ENCODE data around the gene PKDREJ. TPM values are rescaled to one million over a fixed set of nuclear protein-coding genes. Genes with fewer than 3 reads are reported as not detected.
"Not testable (repeated sequence)": the region's sequence is repeated elsewhere in the genome, so short reads cannot be mapped to it uniquely, and the experiment has no call there.

Gene PKDREJ
- total RNA-seq, 4 donors from 2014 or later = under 0.01 to 0.23 (median 0.10) TPM; not detected in 1

DNA sequence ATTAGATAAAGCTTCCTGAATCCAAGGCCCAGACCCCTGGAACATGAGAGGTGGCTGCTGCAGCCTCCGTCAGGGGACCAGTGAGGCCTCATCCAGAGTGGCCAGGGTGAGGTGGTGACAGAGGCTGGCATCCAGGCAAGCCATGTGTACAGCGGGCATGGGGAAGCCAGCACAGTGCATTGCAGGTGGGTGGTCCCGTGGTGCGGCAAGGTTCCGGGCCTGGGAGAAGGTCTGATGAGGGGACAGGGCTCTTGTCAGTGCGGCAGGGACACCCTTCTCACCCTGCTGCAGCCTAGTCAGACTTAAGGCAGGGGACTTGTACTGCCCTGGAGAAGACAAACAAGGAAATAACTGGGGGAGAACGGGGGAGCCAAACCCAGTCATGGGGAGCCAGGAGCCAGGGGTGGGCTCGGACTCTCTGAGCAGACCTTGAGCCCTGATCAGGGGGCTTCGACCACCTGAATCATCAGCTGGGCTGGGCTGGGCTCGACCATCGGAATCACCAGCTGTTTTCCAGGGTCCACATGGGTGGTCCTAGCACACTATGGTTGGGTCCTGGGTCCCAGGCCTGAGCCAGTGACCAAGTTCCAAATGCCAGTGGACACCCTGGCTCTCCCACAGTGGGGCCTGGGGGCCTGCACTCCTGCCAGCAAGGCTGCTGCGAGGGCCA lies 9.8 kb upstream of the PKDREJ start:
- Histone ChIP-seq H3K9me3 (peaks cover 0 to 5% (median 0%) of the 10 kb centered on the region in 3 donors), H3K36me3 (peaks cover 0 to 80% of the 10 kb centered on the region in 2 donors), H3K4me1 (peaks cover 0 to 24% (median 7%) of the 10 kb centered on the region in 3 donors), H3K27me3 (no peaks in the 10 kb centered on the region), H3K27ac (no peak overlapping the region), H3K4me3 (no peak overlapping the region)
- ATAC-seq = no peak
- WGBS, 2 donors (ENCODE audit: low coverage in 1 of 2) = 83 to 96% methylated on average over 4 to 5 of the region's 12 CpGs
- TF ChIP-seq, protein P1, sequence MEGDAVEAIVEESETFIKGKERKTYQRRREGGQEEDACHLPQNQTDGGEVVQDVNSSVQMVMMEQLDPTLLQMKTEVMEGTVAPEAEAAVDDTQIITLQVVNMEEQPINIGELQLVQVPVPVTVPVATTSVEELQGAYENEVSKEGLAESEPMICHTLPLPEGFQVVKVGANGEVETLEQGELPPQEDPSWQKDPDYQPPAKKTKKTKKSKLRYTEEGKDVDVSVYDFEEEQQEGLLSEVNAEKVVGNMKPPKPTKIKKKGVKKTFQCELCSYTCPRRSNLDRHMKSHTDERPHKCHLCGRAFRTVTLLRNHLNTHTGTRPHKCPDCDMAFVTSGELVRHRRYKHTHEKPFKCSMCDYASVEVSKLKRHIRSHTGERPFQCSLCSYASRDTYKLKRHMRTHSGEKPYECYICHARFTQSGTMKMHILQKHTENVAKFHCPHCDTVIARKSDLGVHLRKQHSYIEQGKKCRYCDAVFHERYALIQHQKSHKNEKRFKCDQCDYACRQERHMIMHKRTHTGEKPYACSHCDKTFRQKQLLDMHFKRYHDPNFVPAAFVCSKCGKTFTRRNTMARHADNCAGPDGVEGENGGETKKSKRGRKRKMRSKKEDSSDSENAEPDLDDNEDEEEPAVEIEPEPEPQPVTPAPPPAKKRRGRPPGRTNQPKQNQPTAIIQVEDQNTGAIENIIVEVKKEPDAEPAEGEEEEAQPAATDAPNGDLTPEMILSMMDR (IDR thresholded peaks at IDR 0.05) = no peak
- no peak for TF ChIP-seq POLR2A (IDR thresholded peaks at IDR 0.05)
- TF ChIP-seq EP300 (IDR thresholded peaks at IDR 0.05) = no peak
- TF ChIP-seq POLR2AphosphoS5 (IDR thresholded peaks at IDR 0.05) = no peak

GRCh38 chr22:46272196-46272595 lies 9.1 kb upstream of the PKDREJ start:
- H3K27ac ChIP-seq = no peak overlapping the region
- 90 to 100% methylated on average over 2 to 3 of the region's 8 CpGs for WGBS, 2 donors (ENCODE audit: low coverage in 1 of 2)
- H3K9me3 ChIP-seq = peaks cover 0 to 5% (median 0%) of the 10 kb centered on the region in 3 donors
- H3K36me3 ChIP-seq = peaks cover 0 to 73% of the 10 kb centered on the region in 2 donors
- no peak overlapping the region for H3K4me3 ChIP-seq
- H3K27me3 ChIP-seq = no peaks in the 10 kb centered on the region
- no peak for ATAC-seq
- TF ChIP-seq POLR2AphosphoS5 (IDR thresholded peaks at IDR 0.05) (no peak), POLR2A (IDR thresholded peaks at IDR 0.05) (no peak), EP300 (IDR thresholded peaks at IDR 0.05) (no peak)
- TF ChIP-seq, protein P1 (IDR thresholded peaks at IDR 0.05) = no peak
- H3K4me1 ChIP-seq = peaks cover 0 to 28% (median 7%) of the 10 kb centered on the region in 3 donors

- peaks cover 0 to 49% of the 10 kb centered on the region in 2 donors for H3K36me3 ChIP-seq
- no peak for ATAC-seq
- H3K4me1 ChIP-seq = peaks cover 0 to 36% (median 7%) of the 10 kb centered on the region in 3 donors
- peak overlapping the region in 3 of 4 donors; percentile 22 to 89 (median 86) for H3K27ac ChIP-seq
- 74 to 76% methylated on average over 3 to 8 of the region's 11 CpGs for WGBS, 2 donors (ENCODE audit: low coverage in 1 of 2)
- no peaks in the 10 kb centered on the region for H3K27me3 ChIP-seq
- TF ChIP-seq POLR2AphosphoS5 (IDR thresholded peaks at IDR 0.05) (no peak), POLR2A (IDR thresholded peaks at IDR 0.05) (no peak), EP300 (IDR thresholded peaks at IDR 0.05) (no peak)
- TF ChIP-seq, protein P1 (IDR thresholded peaks at IDR 0.05) = no peak
- no peak overlapping the region for H3K4me3 ChIP-seq
- no peaks in the 10 kb centered on the region for H3K9me3 ChIP-seq
Observed at GRCh38 chr22:46269564-46269963, 6.4 kb upstream of the PKDREJ start.

DNA sequence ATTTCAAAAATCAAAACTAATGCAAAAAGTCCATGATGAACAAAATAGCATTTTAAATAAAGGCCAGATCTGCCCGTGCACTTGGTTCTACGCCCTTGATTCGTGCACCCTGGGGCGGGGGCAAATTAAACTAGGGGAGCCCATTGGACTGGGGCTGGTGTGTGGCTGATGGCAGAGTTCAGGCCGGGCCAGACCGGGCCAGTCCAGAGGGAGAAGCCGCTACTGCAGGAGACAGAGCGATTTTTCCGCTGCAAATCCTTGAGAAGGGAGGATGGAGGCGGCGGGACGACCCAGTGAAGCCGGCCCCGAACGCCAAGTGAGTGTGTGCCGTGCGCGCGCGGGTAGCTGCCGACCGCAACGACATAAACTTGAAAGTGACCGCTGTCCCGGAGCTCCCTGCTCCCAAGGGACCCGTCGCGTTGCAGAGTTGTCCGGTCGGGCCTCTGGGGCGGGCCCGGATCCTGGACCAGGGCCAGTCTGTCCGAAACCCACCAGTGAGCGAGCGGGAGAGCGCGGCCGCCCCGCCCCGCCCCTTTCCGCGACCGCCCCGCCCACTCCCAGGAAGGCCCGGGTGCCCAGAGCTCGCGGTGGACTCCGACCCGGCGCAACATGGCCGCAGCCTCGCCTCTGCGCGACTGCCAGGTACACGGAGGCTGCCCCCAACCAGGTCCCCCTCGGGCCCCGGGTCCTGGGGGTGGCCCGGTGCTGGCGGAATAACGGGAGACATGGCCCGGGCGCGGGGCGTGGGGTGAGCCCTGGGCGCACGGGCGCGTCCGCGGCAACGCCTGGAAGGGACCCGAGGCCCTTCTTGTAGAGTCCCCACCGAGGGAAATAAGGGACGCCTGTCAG lies 4.5 kb upstream of the PKDREJ start, which contains the start of gene TTC38:
Gene TTC38, plus strand, starts transcription at position 578 of the 849 bp plus-strand sequence. Its CDS starts 32 bp downstream, at position 610.
- 0% methylated on average over 4 to 13 of the region's 74 CpGs for WGBS, 2 donors (ENCODE audit: low coverage in 1 of 2)
- TF ChIP-seq POLR2AphosphoS5 (IDR thresholded peaks at IDR 0.05) (peak; percentile 71), POLR2A (IDR thresholded peaks at IDR 0.05) (peak; percentile 32 to 54), EP300 (IDR thresholded peaks at IDR 0.05) (no peak)
- TF ChIP-seq, protein P1 (IDR thresholded peaks at IDR 0.05) = peak in 1 of 4 experiments; percentile 37
- ATAC-seq = peak; percentile 98
- H3K27me3 ChIP-seq = no peaks in the 10 kb centered on the region
- peak within 1 kb of the TSS; percentile 69 to 90 for H3K4me3 ChIP-seq
- no peaks in the 10 kb centered on the region for H3K9me3 ChIP-seq
- peaks cover 0 to 44% (median 7%) of the 10 kb centered on the region in 3 donors for H3K4me1 ChIP-seq
- peaks cover 0 to 30% of the 10 kb centered on the region in 2 donors for H3K36me3 ChIP-seq
- H3K27ac ChIP-seq = peak within 1 kb of the TSS; percentile 67 to 89 (median 88)

DNA sequence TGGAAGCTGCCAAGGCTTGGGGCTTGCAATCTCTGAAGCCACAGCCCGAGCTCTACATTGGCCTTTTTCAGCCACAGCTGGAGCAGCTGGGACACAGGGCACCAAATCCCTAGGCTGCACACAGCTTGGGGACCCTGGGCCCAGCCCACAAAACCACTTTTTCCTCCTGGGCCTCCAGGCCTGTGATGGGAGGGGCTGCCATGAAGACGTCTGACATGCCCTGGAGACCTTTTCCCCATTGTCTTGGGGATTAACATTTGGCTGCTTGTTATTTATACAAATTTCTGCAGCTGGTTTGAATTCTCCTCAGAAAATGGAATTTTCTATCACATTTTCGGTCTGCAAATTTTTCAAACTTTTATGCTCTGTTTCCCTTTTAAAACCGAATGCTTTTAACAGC lies 2.5 kb upstream of the PKDREJ start:
- H3K36me3 ChIP-seq, H3K27ac ChIP-seq, H3K4me3 ChIP-seq, H3K9me3 ChIP-seq, H3K27me3 ChIP-seq, ATAC-seq: not testable (repeated sequence)
- H3K4me1 ChIP-seq = peaks cover 0 to 48% (median 7%) of the 10 kb centered on the region in 3 donors
- WGBS, 2 donors (ENCODE audit: low coverage in 1 of 2) = 69 to 97% methylated on average over 3 to 4 of the region's 4 CpGs

DNA sequence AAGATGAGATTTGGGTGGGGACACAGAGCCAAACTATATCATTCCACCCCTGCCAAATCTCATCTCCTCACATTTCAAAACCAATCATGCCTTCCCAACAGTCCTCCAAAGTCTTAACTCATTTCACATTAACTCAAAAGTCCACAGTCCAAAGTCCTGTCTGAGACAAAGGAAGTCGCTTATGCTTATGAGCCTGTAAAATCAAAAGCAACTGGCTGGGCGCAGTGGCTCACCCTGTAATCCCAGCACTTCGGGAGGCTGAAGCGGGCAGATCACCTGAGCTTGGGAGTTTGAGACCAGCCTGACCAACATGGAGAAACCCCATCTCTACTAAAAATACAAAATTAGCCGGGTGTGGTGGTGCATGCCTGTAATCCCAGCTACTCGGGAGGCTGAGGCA lies 1.4 kb upstream of the PKDREJ start:
- peaks cover 0 to 39% (median 7%) of the 10 kb centered on the region in 3 donors for H3K4me1 ChIP-seq
- H3K27ac ChIP-seq, H3K27me3 ChIP-seq, H3K36me3 ChIP-seq, ATAC-seq, H3K9me3 ChIP-seq, H3K4me3 ChIP-seq: not testable (repeated sequence)
- 72 to 100% methylated on average over 1 to 2 of the region's 6 CpGs for WGBS, 2 donors (ENCODE audit: low coverage in 1 of 2)
